Mesodermal cell (in vitro differentiated cells): Measurements from ENCODE around the gene OR2Y1. TPM values are rescaled to one million over a fixed set of nuclear protein-coding genes. Genes with fewer than 3 reads are reported as not detected.
"Not testable (repeated sequence)": the region's sequence is repeated elsewhere in the genome, so short reads cannot be mapped to it uniquely, and the experiment has no call there.

Experiments
- H3K27ac ChIP-seq: 2 replicates; pipeline ENCODE4 v1.7.0; 2013; ENCODE audit warnings: mild to moderate bottlenecking, low read depth, low read length, moderate library complexity; ENCODE audit not compliant: severe bottlenecking
- H3K36me3 ChIP-seq: 2 replicates; pipeline ENCODE4 v1.7.1; 2013; ENCODE audit warnings: mild to moderate bottlenecking, low read length, moderate library complexity; ENCODE audit not compliant: control insufficient read depth, insufficient read depth
- H3K4me1 ChIP-seq: one replicate; pipeline ENCODE4 v1.7.1; 2013; ENCODE audit warnings: mild to moderate bottlenecking, low read length; ENCODE audit not compliant: insufficient read depth, control insufficient read depth, poor library complexity, severe bottlenecking
- H3K4me3 ChIP-seq: 2 replicates; pipeline ENCODE4 v1.7.0; 2013; ENCODE audit warnings: low read length, control low read depth, mild to moderate bottlenecking; ENCODE audit not compliant: insufficient read depth, poor library complexity, severe bottlenecking; ENCODE audit errors: extremely low read depth
- H3K9me3 ChIP-seq: 2 replicates; pipeline ENCODE4 v1.7.1; 2013; ENCODE audit warnings: mild to moderate bottlenecking, low read length, moderate library complexity; ENCODE audit not compliant: control insufficient read depth
- WGBS, 2 experiments: methylation state at CpG; one replicate each; pipeline ENCODE4 v1.1.5; 2013; ENCODE audit warnings: missing lambda C conversion rate in 2 of 2; ENCODE audit not compliant: insufficient coverage in 2 of 2; 5-methylcytosine and 5-hydroxymethylcytosine counted together
- polyA plus RNA-seq, 2 experiments: library from polyadenylated mRNA; stranded (reverse); fragments of 50-300 nt; gene quantifications; one replicate each; pipeline ENCODE4 v1.2.3, GENCODE V29; 2013

Gene OR2Y1
- polyA plus RNA-seq (2013, experiment 1 of 2), result not detected
- polyA plus RNA-seq (2013, experiment 2 of 2), result not detected

DNA sequence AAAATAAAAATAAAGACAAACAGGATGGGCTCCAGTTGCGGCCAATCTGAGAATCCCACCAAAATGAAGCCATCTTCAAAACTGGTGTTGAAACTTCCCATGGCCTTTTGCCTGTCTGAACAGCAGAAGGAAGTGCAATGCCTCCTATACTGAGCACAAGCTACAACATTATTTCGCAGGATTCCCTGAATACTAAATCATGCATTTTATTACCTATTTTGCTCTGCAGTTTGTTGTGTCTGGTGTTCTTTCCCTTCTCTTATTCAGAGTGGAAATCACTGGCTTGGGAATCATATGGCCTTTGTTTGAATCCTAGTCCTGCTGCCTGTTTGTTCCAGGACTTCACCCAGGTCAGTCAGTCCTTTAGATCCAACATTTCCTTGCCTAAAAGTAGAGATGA is at the start of gene OR2Y1:
Gene OR2Y1 (minus strand): TSS at position 101 of the 400 bp plus-strand sequence. CDS start 0 bp downstream, at position 101.
- H3K4me1 ChIP-seq, result no peaks in the 10 kb centered on the region
- no peaks in the 10 kb centered on the region for H3K36me3 ChIP-seq
- no peaks in the 10 kb centered on the region for H3K9me3 ChIP-seq
- H3K4me3 ChIP-seq, result no peak within 1 kb of the TSS
- no peak within 1 kb of the TSS for H3K27ac ChIP-seq
- WGBS, 2 experiments, result 67 to 90% methylated on average over 1 of the region's 2 CpGs

DNA sequence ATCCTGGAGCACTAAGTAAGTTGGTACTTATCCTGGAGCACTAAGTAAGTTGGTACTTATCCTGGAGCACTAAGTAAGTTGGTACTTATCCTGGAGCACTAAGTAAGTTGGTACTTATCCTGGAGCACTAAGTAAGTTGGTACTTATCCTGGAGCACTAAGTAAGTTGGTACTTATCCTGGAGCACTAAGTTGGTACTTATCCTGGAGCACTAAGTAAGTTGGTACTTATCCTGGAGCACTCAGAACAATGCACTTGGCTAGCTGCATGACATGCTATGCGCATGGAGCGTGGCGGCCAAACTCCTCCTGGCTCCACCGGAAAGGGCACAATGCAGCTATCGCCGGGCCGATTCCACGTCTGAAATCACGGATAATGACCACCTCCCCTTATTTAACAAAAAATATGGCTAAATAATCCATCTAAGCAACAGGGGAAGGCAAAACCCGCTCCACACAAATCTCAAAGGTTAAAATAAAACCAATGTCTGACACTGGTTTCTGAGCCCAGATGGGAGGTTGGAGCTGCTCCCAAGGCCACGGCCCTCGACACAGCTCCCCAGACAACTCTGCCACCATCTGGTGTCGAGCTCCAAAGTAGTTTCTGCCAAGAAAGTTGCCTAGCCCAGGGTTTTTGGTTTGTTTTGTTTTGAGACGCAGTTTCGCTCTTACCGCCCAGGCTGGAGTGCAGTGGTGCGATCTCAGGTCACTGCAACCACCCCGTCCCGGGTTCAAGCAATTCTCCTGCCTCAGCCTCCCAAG is 49.0 kb upstream of the OR2Y1 start:
- peaks cover 41% of the 10 kb centered on the region for H3K36me3 ChIP-seq
- WGBS, 2 experiments, result 95 to 96% methylated on average over 11 to 19 of the region's 19 CpGs

DNA sequence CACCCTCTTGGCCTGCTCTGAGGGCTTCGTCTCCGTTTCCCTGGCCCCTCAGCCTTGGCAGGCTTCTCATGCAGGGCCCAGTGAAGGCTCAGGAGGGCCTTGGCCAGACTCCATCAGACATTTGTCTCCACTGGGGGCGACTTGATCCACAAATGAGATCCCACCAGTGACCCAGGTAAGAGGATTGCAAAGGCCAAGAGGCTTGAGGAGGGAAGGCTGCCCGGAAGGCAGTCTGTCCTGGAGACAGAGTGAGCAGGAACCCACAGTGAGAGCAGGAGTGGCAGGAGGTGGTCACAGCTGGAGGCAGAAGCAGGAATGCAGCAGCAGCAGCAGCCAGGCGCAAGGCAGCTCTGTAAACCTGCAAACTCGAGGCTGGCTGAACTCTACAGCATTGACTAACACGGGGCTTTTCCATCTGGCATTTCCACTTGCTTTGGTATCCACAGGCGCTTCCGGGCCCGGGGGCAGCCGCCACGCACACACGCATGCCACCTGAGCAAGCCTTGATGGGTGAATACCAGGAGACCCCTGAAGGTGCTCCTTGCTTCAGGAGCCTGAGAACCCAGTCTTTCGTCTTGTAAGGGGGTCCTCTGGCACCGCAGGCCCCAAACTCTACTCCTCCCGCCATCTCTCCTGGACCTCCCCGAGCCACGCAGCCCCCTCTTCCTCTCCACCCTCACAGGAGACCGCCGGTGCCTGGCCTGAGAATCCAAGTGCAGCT is 48.0 kb upstream of the OR2Y1 start:
- peaks cover 32% of the 10 kb centered on the region for H3K4me1 ChIP-seq
- H3K36me3 ChIP-seq, result peaks cover 39% of the 10 kb centered on the region
- H3K4me3 ChIP-seq, result no peak overlapping the region
- no peaks in the 10 kb centered on the region for H3K9me3 ChIP-seq
- 73 to 83% methylated on average over 16 to 17 of the region's 20 CpGs for WGBS, 2 experiments
- H3K27ac ChIP-seq, result peak overlapping the region; percentile 32

More for the DNA sequence above, 49.0 kb upstream of the OR2Y1 start:
- H3K27ac ChIP-seq, H3K9me3 ChIP-seq, H3K4me3 ChIP-seq: not testable (repeated sequence)
- peaks cover 32% of the 10 kb centered on the region for H3K4me1 ChIP-seq

GRCh38 chr5:180786531-180787398 is 46.9 kb upstream of the OR2Y1 start:
- Histone ChIP-seq H3K4me3 (no peak overlapping the region), H3K36me3 (peaks cover 29% of the 10 kb centered on the region), H3K9me3 (no peaks in the 10 kb centered on the region), H3K4me1 (peaks cover 32% of the 10 kb centered on the region), H3K27ac (peak overlapping the region; percentile 88)
- 89 to 92% methylated on average over 7 to 13 of the region's 21 CpGs for WGBS, 2 experiments

DNA sequence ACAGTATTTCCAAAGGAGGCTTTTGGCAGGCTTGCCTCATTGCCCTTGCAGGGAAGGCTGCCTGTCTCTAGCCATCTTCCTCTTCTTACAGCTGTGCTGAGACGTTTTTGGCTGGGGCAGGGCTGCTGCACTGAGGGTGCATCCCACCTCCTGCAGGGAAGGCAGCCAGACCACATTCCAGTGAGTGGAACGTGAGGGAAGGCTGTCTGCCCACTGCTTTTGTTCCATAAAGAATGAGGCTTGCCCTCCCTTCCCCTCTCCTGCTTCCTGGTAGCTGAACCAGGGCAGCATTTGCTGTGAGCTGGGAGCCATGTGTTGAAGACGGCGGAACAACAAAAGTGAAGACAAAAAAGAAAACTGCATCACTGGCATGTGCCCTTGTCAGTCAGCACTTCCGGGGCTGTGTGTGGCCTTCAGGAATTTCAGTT is 46.0 kb upstream of the OR2Y1 start:
- Histone ChIP-seq H3K4me3 (no peak overlapping the region), H3K36me3 (peaks cover 19% of the 10 kb centered on the region), H3K27ac (peak overlapping the region; percentile 88), H3K9me3 (no peaks in the 10 kb centered on the region), H3K4me1 (peaks cover 32% of the 10 kb centered on the region)
- WGBS, 2 experiments, result 40 to 58% methylated on average over 3 to 4 of the region's 5 CpGs

GRCh38 chr5:180785121-180785781 is 45.4 kb upstream of the OR2Y1 start:
- Histone ChIP-seq H3K36me3 (peaks cover 13% of the 10 kb centered on the region), H3K4me1 (peaks cover 32% of the 10 kb centered on the region), H3K9me3 (no peaks in the 10 kb centered on the region), H3K4me3 (no peak overlapping the region), H3K27ac (peak overlapping the region; percentile 88)
- WGBS, 2 experiments, result 72 to 75% methylated on average over 12 of the region's 15 CpGs

- Histone ChIP-seq H3K4me1 (peaks cover 32% of the 10 kb centered on the region), H3K27ac (no peak overlapping the region), H3K4me3 (no peak overlapping the region), H3K36me3 (peaks cover 7% of the 10 kb centered on the region), H3K9me3 (no peaks in the 10 kb centered on the region)
- 35 to 43% methylated on average over 5 of the region's 13 CpGs for WGBS, 2 experiments
Measured at GRCh38 chr5:180784497-180785097, 44.7 kb upstream of the OR2Y1 start.

DNA sequence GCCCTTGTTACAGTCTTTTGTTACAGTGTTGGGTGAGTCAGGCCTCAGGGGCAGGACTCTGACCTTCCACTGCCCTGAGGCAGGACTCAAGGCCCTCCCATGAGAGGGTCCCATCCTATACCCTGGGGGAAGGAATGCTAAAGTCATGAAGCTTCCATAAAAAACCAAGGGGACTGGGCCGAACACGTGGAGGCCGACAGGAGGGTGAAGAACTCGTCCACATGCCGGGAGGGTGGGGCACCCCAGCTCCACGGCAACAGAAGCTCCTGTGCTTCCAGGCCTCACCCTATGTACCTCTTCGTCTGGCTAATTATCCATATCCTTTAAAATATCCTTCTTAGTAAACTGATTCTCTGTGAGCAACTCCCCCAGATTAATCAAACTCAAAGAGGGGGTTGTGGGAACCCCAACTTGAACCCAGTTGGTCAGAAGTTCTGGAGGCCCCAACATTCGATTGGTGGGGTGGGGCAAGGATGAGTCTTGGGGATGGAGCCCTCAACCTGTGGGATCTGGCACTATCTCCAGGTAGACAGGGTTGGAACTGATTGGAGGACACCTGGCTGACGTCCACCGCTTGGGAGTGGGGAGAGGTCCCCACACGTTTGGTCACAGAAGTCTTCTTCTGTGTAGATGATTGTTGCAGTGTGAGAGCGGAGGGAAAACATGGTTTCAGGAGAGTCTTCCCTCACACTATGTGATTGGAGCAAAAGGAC is 43.6 kb upstream of the OR2Y1 start:
- WGBS, 2 experiments, result 88 to 93% methylated on average over 11 of the region's 12 CpGs
- Histone ChIP-seq H3K27ac (no peak overlapping the region), H3K4me1 (peaks cover 32% of the 10 kb centered on the region)

DNA sequence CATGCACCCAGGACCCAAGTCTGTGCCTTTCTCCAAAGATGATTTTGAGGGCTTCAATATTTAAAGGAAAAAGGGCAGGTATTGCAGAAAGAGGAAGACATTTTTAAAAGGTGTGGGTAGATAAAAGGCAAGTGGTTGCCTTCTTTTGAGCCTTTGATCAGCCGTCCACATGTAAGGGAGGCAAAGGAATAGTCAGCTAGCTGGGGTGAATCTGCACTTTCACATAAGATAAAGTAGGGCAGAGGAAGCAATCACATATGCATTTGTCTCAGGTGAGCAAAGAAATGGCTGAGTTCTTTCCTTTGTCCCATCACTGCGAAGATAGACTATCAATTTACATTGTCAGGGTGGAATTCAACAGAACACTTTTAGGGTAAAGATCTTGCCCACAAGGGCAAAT is 42.9 kb upstream of the OR2Y1 start:
- peaks cover 32% of the 10 kb centered on the region for H3K4me1 ChIP-seq
- 88 to 90% methylated on average over 1 to 2 of the region's 2 CpGs for WGBS, 2 experiments
- H3K36me3 ChIP-seq, result no peaks in the 10 kb centered on the region
- H3K27ac ChIP-seq, result no peak overlapping the region
- no peaks in the 10 kb centered on the region for H3K9me3 ChIP-seq
- no peak overlapping the region for H3K4me3 ChIP-seq

More for the DNA sequence above, 43.6 kb upstream of the OR2Y1 start:
- Histone ChIP-seq H3K9me3 (no peaks in the 10 kb centered on the region), H3K4me3 (no peak overlapping the region), H3K36me3 (no peaks in the 10 kb centered on the region)
